ENCODE data around the gene PELI1.
"Not testable (repeated sequence)": the region's sequence is repeated elsewhere in the genome, so short reads cannot be mapped to it uniquely, and the experiment has no call there.

DNA sequence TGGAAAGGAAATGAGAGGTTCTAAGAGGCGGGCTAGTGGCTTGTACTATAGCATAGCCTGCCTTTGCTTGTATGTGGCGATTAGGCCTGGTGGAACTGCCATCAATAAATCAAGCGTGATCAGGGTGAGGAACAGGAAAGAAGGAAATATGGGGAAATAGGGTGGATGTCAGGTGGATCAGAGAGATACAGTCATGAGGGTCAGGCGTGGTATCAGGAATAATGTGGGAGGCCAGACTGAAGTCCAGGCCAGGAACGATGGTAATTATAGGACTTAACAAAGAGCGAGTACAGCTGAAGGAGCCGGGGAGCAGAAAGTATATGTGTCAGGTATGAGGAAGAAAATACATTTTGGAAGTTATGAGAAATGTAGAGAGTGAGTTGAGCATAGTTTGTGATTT is 67.4 kb downstream of the PELI1 start:
- not testable (repeated sequence) for TF ChIP-seq FOXK2 (IDR thresholded peaks at IDR 0.05); ELF4 (IDR thresholded peaks at IDR 0.05); CTBP1 (IDR thresholded peaks at IDR 0.05; ENCODE audit: borderline replicate concordance)
- TF ChIP-seq, protein P1, sequence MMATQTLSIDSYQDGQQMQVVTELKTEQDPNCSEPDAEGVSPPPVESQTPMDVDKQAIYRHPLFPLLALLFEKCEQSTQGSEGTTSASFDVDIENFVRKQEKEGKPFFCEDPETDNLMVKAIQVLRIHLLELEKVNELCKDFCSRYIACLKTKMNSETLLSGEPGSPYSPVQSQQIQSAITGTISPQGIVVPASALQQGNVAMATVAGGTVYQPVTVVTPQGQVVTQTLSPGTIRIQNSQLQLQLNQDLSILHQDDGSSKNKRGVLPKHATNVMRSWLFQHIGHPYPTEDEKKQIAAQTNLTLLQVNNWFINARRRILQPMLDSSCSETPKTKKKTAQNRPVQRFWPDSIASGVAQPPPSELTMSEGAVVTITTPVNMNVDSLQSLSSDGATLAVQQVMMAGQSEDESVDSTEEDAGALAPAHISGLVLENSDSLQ (IDR thresholded peaks at IDR 0.05) = not testable (repeated sequence)

Data from HEK293T (cell line).